Activated naive CD4-positive, alpha-beta T cell treated with anti-CD3 and anti-CD28 coated beads, Interleukin-2, amount 10 ng/mL, durations not matched to agents 5 hours and 36 hours (primary cell): Measurements from ENCODE around the gene TIMD4. TPM values are rescaled to one million over a fixed set of nuclear protein-coding genes. Genes with fewer than 3 reads are reported as not detected.

Experiments used
- total RNA-seq, 2 experiments: library from RNA; stranded (reverse); gene quantifications; one replicate each; pipeline ENCODE4 v1.2.3, GENCODE V29; 2021

TIMD4 gene
- 1 to 10 TPM; 3.0 to 3.4 TPM for total RNA-seq

DNA sequence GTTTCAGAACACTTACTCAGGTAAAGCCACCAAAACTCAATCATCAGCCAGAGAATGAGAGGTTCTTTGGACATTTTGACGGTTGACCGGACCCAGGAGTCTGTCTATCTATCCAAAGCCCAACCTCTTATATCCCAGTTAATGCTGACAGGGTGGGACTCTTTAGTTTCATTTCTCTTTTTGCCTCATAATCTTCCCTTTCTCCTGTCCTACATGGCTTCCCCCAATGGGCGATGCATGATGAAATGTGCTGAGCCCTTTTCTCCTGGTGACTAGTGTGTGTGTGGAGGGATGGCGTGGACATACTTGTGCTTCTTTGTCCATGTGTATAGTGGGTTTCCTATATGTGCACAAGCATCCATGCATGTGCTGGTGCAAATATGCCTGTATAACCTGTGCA lies at the start of gene TIMD4:
Gene TIMD4, minus strand, starts transcription at position 102 of the 400 bp plus-strand sequence. Its CDS starts 28 bp downstream, at position 74.

Other genes starting within 250 kb of the TIMD4 start
- gene PPP1R2B, start 112.9 kb downstream of the TIMD4 start, total RNA-seq, result under 1 TPM in 1 of 2 experiments, not detected in 1; 0.10 TPM
- 1 to 10 TPM; 4.3 to 4.7 TPM for gene HAVCR1, start 95.9 kb upstream of the TIMD4 start, total RNA-seq
- gene HAVCR2, start 145.8 kb upstream of the TIMD4 start, total RNA-seq, result 10 to 100 TPM; 53.7 to 57.3 TPM
- 10 to 100 TPM; 15.2 TPM for gene MED7, start 179.6 kb upstream of the TIMD4 start, total RNA-seq
- under 1 TPM in 1 of 2 experiments, not detected in 1; 0.10 TPM for gene GARIN3, start 203.0 kb upstream of the TIMD4 start, total RNA-seq
- 100 to 1,000 TPM; 313 to 324 TPM for gene ITK, start 217.6 kb upstream of the TIMD4 start, total RNA-seq